Sigmoid colon (tissue), 7 donors: ENCODE measurements around the gene LRRC3. TPM values are rescaled to one million over a fixed set of nuclear protein-coding genes. Genes with fewer than 3 reads are reported as not detected.

Experiments used
- DNase-seq: peaks from one replicate; pipeline ENCODE4 v3.0.0-alpha.2; 2019
- H3K27ac ChIP-seq, 4 donors: fragments of 200-600 bp; sonication (generic); one replicate each; pipeline ENCODE4 v1.5.1; 2016 to 2019; ENCODE audit warnings: mild to moderate bottlenecking in 1 of 4
- H3K27me3 ChIP-seq, 3 donors: fragments of 200-600 bp; sonication (generic); one replicate each; pipeline ENCODE4 v1.5.1; 2019; ENCODE audit warnings: mild to moderate bottlenecking in 1 of 3
- H3K36me3 ChIP-seq, 4 donors: fragments of 200-600 bp; sonication (generic); one replicate each; pipeline ENCODE4 v1.5.1; 2016 to 2019
- H3K4me1 ChIP-seq, 4 donors: fragments of 200-600 bp; sonication (generic); one replicate each; pipeline ENCODE4 v1.5.1; 2017 to 2019
- H3K4me3 ChIP-seq, 4 donors: fragments of 200-600 bp; sonication (generic); one replicate each; pipeline ENCODE4 v1.5.1; 2017 to 2019; ENCODE audit warnings: mild to moderate bottlenecking in 2 of 4, moderate library complexity in 1 of 4
- H3K9me3 ChIP-seq, 4 donors: fragments of 200-600 bp in 3 of 4; sonication (generic) in 3 of 4; one replicate each; pipeline versions ENCODE4 v1.5.1 to v1.6.1; 2013 to 2019
- EP300 ChIP-seq, 4 donors: sonication (generic); formaldehyde crosslinking; IDR thresholded peaks; one replicate each; pipeline ENCODE4 v1.6.1; 2017; ENCODE audit warnings: antibody characterized with exemption in 4 of 4
- POLR2A ChIP-seq, 2 donors: fragments of 450-650 bp; IDR thresholded peaks; one replicate each; pipeline ENCODE4 v1.6.1; 2016; ENCODE audit warnings: antibody characterized with exemption in 2 of 2, mild to moderate bottlenecking in 2 of 2, moderate library complexity in 2 of 2
- POLR2AphosphoS5 ChIP-seq, 4 donors: sonication (generic); formaldehyde crosslinking; IDR thresholded peaks; one replicate each; pipeline ENCODE4 v1.6.1; 2017; ENCODE audit warnings: antibody characterized with exemption in 4 of 4
- WGBS, 2 donors: extraction: QIAGEN DNeasy Blood & Tissue Kit; methylation state at CpG; one replicate each; pipeline ENCODE4 v1.1.7; 2013; 5-methylcytosine and 5-hydroxymethylcytosine counted together
- intact Hi-C: fragments of 100-400 bp; cut with DNase I; formaldehyde crosslinking; loops from one replicate; pipeline ENCODE4 v1.15.1; 2023
- polyA plus RNA-seq, 3 donors: library from polyadenylated mRNA; stranded (reverse); fragments of 200-250 nt; gene quantifications; one replicate each; pipeline ENCODE4 v1.2.3, GENCODE V29; 2013
- total RNA-seq, 4 donors: library from RNA; depleted of rRNA; stranded (reverse); fragments of >200 nt; gene quantifications; one replicate each; pipeline ENCODE4 v1.1.0, GENCODE V29; 2016
- TF ChIP-seq, protein P1 (sequence below), 4 experiments: fragments of 450-650 bp in 3 of 4; fragments of 200-600 bp in 1 of 4; IDR thresholded peaks; one replicate each; pipeline ENCODE4 v1.5.1; 2016 to 2019; ENCODE audit warnings: antibody characterized with exemption in 4 of 4, mild to moderate bottlenecking in 3 of 4, moderate library complexity in 2 of 4
- donor health status: healthy with polysubstance abuse.
- donor health status: Bipolar disorder and iron deficiency.
- donor health status: healthy.

Gene LRRC3
- total and polyA plus RNA-seq, 7 donors: under 0.01 to 7.1 (median 3.9) TPM

DNA sequence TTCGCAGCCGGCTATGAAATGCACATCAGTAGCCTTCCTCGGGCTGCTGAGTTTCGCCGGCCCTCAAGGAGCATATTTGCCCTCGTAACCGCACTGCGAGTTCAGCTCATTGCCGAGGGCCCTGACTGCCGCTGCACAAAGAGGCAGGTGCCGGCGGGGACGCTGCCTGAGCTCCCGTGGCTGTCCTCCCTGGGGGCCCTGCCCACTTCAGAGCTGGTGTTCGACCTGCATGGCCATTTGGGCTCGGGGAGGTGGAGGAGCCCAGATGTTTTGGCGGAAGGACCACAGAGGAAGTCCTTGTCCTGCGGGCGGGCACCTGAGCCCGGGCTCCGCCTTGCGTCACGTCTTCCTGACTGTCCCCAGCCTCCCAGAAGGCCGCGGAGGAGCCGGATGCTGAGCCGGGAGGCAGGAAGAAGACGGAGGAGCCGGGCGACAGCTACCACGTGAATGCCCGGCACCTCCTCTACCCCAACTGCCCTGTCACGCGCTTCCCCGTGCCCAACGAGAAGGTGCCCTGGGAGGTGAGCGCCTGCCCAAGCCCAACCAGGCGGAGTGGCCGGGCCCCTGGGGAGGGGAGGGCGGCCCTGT lies 29.9 kb upstream of the LRRC3 start:
- WGBS, 2 donors: 78 to 84% methylated on average over 40 of the region's 40 CpGs
- peak; percentile 57 for DNase-seq
- Histone ChIP-seq H3K27ac (no peak overlapping the region), H3K27me3 (peaks cover 0 to 13% (median 0%) of the 10 kb centered on the region in 3 donors), H3K36me3 (no peaks in the 10 kb centered on the region), H3K4me1 (no peaks in the 10 kb centered on the region), H3K9me3 (peaks cover 0 to 2% (median 0%) of the 10 kb centered on the region in 4 donors), H3K4me3 (no peak overlapping the region)
- TF ChIP-seq POLR2AphosphoS5 (IDR thresholded peaks at IDR 0.05): no peak
- no peak for TF ChIP-seq EP300 (IDR thresholded peaks at IDR 0.05)
- intact Hi-C loops: no loop called here

DNA sequence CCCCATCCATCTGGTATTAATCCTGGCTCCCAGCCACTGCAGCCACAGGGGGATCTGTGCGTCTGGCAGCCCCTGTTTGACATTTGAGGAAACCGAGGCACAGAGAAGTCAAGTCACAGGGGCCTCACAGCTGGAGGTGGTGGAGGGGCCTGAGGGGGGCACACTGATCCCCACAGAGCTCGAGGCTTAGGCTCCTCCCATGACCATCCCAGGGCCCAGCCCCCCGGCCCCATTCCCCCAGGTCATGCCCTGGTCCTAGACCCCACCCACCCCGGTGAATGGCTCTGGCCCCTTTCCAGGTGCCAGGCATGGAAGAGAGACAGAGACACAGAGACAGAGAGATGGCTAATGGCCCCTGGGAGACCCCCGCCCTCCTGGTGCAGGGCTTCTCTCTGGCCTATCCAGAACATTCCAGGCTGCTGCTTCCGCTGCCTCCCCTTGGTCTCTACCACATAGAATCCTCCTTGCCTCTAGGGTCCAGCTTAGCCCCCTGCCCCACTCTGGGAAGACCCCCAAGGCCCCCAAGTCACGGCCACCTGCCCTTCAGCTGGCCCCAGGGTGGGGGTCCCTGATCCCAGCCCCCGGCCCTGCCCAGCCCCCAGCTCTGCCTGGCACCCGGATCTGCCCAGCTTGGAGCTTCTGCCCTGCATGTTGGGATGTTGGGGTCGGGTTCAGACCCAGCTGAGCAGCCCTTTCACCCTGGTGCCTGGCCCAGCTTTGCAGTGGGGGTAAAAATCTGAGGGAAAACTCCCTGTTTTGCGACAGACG lies 29.2 kb upstream of the LRRC3 start:
- H3K27me3 ChIP-seq: peaks cover 0 to 13% (median 0%) of the 10 kb centered on the region in 3 donors
- intact Hi-C loops: no loop called here
- H3K9me3 ChIP-seq: peaks cover 0 to 2% (median 0%) of the 10 kb centered on the region in 4 donors
- TF ChIP-seq POLR2AphosphoS5 (IDR thresholded peaks at IDR 0.05) (no peak), EP300 (IDR thresholded peaks at IDR 0.05) (no peak), POLR2A (IDR thresholded peaks at IDR 0.05) (no peak)
- peak; percentile 58 for DNase-seq
- 69 to 84% methylated on average over 13 of the region's 13 CpGs for WGBS, 2 donors
- H3K4me3 ChIP-seq: no peak overlapping the region
- no peak overlapping the region for H3K27ac ChIP-seq
- no peaks in the 10 kb centered on the region for H3K4me1 ChIP-seq
- no peaks in the 10 kb centered on the region for H3K36me3 ChIP-seq

DNA sequence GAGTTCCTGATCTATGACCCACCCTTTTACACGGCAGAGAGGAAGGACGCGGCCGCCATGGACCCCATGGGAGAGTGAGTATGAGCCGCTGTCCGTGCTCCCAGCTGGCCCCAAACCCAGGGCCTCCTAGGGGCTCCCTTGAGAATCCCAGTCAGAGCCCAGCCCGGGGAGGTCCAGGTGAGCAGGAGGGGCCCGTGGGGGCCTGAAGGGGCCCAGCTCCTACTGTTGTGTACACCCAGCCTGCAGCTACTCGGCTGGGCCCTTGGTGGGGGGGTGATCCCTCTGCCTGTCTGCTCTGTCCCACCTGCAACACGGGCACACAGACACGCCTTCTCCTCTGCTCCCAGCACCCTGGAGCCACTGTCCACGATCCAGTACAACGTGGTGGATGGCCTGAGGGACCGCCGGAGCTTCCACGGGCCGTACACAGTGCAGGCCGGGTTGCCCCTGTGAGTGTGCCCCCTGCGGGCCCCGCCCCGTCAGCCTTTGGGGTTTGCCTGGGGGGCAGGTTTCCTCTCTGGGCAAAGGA lies 28.6 kb upstream of the LRRC3 start:
- no peak overlapping the region for H3K4me3 ChIP-seq
- peaks cover 0 to 13% (median 0%) of the 10 kb centered on the region in 3 donors for H3K27me3 ChIP-seq
- WGBS, 2 donors: 80 to 82% methylated on average over 21 of the region's 21 CpGs
- no peak overlapping the region for H3K27ac ChIP-seq
- H3K9me3 ChIP-seq: peaks cover 0 to 2% (median 0%) of the 10 kb centered on the region in 4 donors
- H3K36me3 ChIP-seq: no peaks in the 10 kb centered on the region
- DNase-seq: peak; percentile 39
- TF ChIP-seq POLR2A (IDR thresholded peaks at IDR 0.05) (no peak), POLR2AphosphoS5 (IDR thresholded peaks at IDR 0.05) (no peak), EP300 (IDR thresholded peaks at IDR 0.05) (no peak)
- TF ChIP-seq, protein P1, sequence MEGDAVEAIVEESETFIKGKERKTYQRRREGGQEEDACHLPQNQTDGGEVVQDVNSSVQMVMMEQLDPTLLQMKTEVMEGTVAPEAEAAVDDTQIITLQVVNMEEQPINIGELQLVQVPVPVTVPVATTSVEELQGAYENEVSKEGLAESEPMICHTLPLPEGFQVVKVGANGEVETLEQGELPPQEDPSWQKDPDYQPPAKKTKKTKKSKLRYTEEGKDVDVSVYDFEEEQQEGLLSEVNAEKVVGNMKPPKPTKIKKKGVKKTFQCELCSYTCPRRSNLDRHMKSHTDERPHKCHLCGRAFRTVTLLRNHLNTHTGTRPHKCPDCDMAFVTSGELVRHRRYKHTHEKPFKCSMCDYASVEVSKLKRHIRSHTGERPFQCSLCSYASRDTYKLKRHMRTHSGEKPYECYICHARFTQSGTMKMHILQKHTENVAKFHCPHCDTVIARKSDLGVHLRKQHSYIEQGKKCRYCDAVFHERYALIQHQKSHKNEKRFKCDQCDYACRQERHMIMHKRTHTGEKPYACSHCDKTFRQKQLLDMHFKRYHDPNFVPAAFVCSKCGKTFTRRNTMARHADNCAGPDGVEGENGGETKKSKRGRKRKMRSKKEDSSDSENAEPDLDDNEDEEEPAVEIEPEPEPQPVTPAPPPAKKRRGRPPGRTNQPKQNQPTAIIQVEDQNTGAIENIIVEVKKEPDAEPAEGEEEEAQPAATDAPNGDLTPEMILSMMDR (IDR thresholded peaks at IDR 0.05): no peak
- no peaks in the 10 kb centered on the region for H3K4me1 ChIP-seq
- intact Hi-C loops: no loop called here

GRCh38 chr21:44427241-44428120 lies 27.8 kb upstream of the LRRC3 start:
- H3K27ac ChIP-seq: no peak overlapping the region
- H3K36me3 ChIP-seq: no peaks in the 10 kb centered on the region
- WGBS, 2 donors: 69 to 90% methylated on average over 28 of the region's 28 CpGs
- peaks cover 0 to 2% (median 0%) of the 10 kb centered on the region in 4 donors for H3K9me3 ChIP-seq
- peaks cover 0 to 13% (median 0%) of the 10 kb centered on the region in 3 donors for H3K27me3 ChIP-seq
- no peak for TF ChIP-seq EP300 (IDR thresholded peaks at IDR 0.05)
- TF ChIP-seq, protein P1 (IDR thresholded peaks at IDR 0.05): no peak
- H3K4me3 ChIP-seq: no peak overlapping the region
- intact Hi-C loops: no loop called here
- peak; percentile 50 for DNase-seq
- H3K4me1 ChIP-seq: no peaks in the 10 kb centered on the region

DNA sequence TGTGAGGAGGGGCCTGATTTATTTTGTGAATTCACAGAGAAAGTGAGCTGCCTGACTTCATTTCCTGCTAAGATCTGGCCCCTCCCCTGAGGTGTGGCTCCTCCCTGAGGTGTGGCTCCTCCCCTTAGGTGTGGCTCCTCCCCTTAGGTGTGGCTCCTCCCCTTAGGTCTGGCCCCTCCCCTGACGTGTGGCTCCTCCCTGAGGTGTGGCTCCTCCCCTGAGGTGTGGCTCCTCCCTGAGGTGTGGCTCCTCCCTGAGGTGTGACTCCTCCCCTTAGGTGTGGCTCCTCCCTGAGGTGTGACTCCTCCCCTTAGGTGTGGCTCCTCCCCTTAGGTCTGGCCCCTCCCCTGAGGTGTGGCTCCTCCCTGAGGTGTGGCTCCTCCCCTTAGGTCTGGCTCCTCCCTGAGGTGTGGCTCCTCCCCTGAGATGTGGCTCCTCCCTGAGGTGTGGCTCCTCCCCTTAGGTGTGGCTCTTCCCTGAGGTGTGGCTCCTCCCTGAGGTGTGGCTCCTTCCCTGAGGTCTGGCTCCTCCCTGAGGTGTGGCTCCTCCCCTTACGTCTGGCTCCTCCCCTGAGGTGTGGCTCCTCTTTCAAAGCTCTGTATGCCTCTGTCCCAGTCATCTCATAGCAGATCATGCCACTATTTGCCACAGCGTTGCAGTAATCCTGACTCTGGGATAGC lies 26.9 kb upstream of the LRRC3 start:
- 11 to 59% methylated on average over 3 of the region's 3 CpGs for WGBS, 2 donors
- peak; percentile 30 for DNase-seq

More for the DNA sequence above, 26.9 kb upstream of the LRRC3 start:
- H3K27ac ChIP-seq: no peak overlapping the region
- H3K27me3 ChIP-seq: peaks cover 0 to 13% (median 0%) of the 10 kb centered on the region in 3 donors
- intact Hi-C loops: no loop called here
- H3K36me3 ChIP-seq: no peaks in the 10 kb centered on the region
- no peak overlapping the region for H3K4me3 ChIP-seq
- TF ChIP-seq EP300 (IDR thresholded peaks at IDR 0.05): no peak
- no peak for TF ChIP-seq POLR2A (IDR thresholded peaks at IDR 0.05)
- TF ChIP-seq, protein P1 (IDR thresholded peaks at IDR 0.05): no peak
- no peak for TF ChIP-seq POLR2AphosphoS5 (IDR thresholded peaks at IDR 0.05)
- peaks cover 0 to 2% (median 0%) of the 10 kb centered on the region in 4 donors for H3K9me3 ChIP-seq
- H3K4me1 ChIP-seq: no peaks in the 10 kb centered on the region
